Erythroblast (primary cell): ENCODE measurements around the gene OVCH2.

ENCODE experiments used
- GATA1 ChIP-seq: IDR thresholded peaks from 2 replicates; pipeline ENCODE4 v1.6.1; 2011; ENCODE audit warnings: low read depth, mild to moderate bottlenecking, control low read depth, low read length, moderate library complexity
- POLR2A ChIP-seq: IDR thresholded peaks from 2 replicates; pipeline ENCODE4 v1.6.1; 2011; ENCODE audit warnings: mild to moderate bottlenecking, low read length

DNA sequence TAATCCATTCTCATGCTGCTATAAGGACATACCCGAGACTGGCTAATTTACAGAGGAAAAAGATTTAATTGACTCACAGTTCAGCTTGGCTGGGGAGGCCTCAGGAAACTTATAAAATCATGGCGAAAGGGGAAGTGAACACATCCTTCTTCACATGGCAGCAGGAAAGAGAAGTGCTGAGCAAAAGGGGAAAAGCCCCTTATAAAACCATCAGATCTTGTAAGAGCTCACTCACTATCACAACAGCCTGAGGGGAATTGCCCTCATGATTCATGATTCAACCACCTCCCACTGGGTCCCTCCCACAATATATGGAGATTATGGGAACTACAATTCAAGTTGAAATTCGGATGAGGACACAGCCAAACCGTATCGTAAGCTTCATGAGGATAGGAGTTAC, 29.2 kb downstream of the OVCH2 start:
- TF ChIP-seq POLR2A, result no peak
- no peak for TF ChIP-seq GATA1
